Heart left ventricle (tissue), 13 donors: ENCODE data around the gene NDFIP2.

Experiments
- POLR2A ChIP-seq, 2 donors: fragments of 450-650 bp; IDR thresholded peaks; one replicate each; pipeline ENCODE4 v1.6.1; 2017; ENCODE audit warnings: antibody characterized with exemption in 2 of 2, mild to moderate bottlenecking in 2 of 2, moderate library complexity in 2 of 2
- TF ChIP-seq, protein P1 (sequence below), 12 donors: fragments of 200-600 bp; sonication (generic) in 4 of 12; IDR thresholded peaks; one replicate each; pipeline versions ENCODE4 v1.5.0 to v1.8.0; 2018 to 2022; ENCODE audit warnings: antibody characterized with exemption in 12 of 12, mild to moderate bottlenecking in 5 of 12
- donor health status: ischemic (EF 13 %, LVEDD 7.1; RV severe dilation, severe dysfunction).
- donor health status: DM: no; HTN: yes; CAD: no.
- donor health status: DM: no; HTN: no; CAD: no.
- donor health status: ischemic (EF 25% LVEDD 6.9; RV normal size, moderate dysfunction).
- donor health status: ischemic (EF 25% LVEDD 5.7; RV mildly dilated, moderate dysfunction).
- donor health status: ischemic (EF 35%, LVEDD 5.7; RV mildly dilated, moderate dysfunction).
- donor health status: nonischemic (EF 11% LVEDD 7.7; RV severe dilation, severe dysfunction).
- donor health status: DM: yes; HTN: yes; CAD: no.
- donor health status: PGD.
- donor health status: ischemic (EF 29% LVEDD 5.4; RV normal size, mild dysfunction).
- donor health status: nonischemic (EF 23%, LVEDD 6.1; RV moderate dilation, normal function).

DNA sequence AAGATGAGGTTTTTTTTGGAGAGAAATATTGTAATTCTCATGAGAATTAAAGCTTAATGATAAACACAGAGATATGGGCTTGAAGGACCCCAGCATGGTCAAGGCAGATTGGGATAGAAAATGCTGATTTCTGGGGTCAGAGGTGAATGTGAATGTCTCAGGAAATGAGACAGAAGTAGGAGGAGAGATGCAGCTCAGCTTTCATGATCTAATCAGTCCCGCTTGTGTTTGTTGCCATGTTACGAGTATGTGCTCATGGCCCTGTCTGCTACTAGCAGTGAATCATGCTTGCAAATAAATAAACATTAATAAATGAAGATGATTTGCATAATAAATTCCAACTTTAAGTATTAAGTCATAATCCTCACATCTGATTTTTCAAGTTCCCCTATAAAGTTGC is 23.0 kb upstream of the NDFIP2 start:
- no peak for TF ChIP-seq POLR2A (IDR thresholded peaks at IDR 0.05)
- TF ChIP-seq, protein P1, sequence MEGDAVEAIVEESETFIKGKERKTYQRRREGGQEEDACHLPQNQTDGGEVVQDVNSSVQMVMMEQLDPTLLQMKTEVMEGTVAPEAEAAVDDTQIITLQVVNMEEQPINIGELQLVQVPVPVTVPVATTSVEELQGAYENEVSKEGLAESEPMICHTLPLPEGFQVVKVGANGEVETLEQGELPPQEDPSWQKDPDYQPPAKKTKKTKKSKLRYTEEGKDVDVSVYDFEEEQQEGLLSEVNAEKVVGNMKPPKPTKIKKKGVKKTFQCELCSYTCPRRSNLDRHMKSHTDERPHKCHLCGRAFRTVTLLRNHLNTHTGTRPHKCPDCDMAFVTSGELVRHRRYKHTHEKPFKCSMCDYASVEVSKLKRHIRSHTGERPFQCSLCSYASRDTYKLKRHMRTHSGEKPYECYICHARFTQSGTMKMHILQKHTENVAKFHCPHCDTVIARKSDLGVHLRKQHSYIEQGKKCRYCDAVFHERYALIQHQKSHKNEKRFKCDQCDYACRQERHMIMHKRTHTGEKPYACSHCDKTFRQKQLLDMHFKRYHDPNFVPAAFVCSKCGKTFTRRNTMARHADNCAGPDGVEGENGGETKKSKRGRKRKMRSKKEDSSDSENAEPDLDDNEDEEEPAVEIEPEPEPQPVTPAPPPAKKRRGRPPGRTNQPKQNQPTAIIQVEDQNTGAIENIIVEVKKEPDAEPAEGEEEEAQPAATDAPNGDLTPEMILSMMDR (IDR thresholded peaks at IDR 0.05) = no peak
